Vagina (tissue), 2 donors: ENCODE measurements around the gene CDC45.

Experiments
- POLR2A ChIP-seq, 2 donors: fragments of 450-650 bp; IDR thresholded peaks; one replicate each; pipeline ENCODE4 v1.6.1; 2017; ENCODE audit warnings: antibody characterized with exemption in 2 of 2, mild to moderate bottlenecking in 2 of 2, moderate library complexity in 2 of 2
- TF ChIP-seq, protein P1 (sequence below), 3 experiments: fragments of 450-650 bp in 2 of 3; fragments of 200-600 bp in 1 of 3; sonication (generic) in 1 of 3; IDR thresholded peaks; one replicate each; pipeline ENCODE4 v1.5.1; 2017 to 2019; ENCODE audit warnings: antibody characterized with exemption in 3 of 3, mild to moderate bottlenecking in 2 of 3, moderate library complexity in 2 of 3

DNA sequence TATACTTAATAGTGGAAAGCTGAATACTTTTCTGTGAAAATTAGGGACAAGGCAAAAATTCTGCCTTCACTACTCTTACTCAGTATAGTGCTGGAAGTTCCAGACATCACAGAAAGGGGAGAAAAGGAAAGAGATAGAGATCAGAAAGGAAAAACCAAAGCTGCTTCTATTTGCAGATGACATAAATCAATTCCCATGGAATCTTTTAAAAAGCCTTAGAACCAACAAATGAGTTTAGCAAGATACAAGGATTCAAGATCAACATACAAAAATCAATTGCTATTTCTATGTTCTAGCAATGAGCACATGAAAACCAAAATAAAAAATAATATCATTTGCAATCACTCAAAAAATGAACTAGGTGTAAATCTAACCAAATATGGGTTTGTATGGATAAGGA is 60.7 kb downstream of the CDC45 start:
- TF ChIP-seq, protein P1, sequence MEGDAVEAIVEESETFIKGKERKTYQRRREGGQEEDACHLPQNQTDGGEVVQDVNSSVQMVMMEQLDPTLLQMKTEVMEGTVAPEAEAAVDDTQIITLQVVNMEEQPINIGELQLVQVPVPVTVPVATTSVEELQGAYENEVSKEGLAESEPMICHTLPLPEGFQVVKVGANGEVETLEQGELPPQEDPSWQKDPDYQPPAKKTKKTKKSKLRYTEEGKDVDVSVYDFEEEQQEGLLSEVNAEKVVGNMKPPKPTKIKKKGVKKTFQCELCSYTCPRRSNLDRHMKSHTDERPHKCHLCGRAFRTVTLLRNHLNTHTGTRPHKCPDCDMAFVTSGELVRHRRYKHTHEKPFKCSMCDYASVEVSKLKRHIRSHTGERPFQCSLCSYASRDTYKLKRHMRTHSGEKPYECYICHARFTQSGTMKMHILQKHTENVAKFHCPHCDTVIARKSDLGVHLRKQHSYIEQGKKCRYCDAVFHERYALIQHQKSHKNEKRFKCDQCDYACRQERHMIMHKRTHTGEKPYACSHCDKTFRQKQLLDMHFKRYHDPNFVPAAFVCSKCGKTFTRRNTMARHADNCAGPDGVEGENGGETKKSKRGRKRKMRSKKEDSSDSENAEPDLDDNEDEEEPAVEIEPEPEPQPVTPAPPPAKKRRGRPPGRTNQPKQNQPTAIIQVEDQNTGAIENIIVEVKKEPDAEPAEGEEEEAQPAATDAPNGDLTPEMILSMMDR (IDR thresholded peaks at IDR 0.05) = no peak
- TF ChIP-seq POLR2A (IDR thresholded peaks at IDR 0.05) = no peak
